ENCODE measurements around the gene PTGES3.
A peak's percentile ranks its signal among the peaks of the same experiment; 100 is the strongest.
"Not testable (repeated sequence)": the region's sequence is repeated elsewhere in the genome, so short reads cannot be mapped to it uniquely, and the experiment has no call there.

Gene PTGES3

DNA sequence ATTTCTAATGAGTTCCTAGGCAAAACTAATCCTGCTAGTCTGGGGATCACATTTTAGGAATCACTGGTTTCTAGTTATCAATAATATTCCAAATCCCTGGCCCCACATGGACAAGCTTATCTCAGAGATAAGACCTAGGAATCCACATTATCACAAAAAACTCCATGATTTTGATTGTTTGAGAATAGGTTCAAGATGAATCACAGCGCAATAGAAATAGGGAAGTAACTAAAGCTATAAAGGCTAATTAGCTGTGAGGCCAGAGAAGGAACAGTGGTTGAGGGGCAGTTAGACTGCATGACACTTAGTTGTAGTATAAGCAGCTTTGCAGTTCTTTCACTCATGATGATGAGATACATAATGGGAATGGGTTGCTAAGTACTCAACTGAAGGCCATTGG lies 29.2 kb downstream of the PTGES3 start:
- no peak for DNase-seq (ENCODE audit: insufficient read length, low spot score)
- no peak for FAIRE-seq

DNA sequence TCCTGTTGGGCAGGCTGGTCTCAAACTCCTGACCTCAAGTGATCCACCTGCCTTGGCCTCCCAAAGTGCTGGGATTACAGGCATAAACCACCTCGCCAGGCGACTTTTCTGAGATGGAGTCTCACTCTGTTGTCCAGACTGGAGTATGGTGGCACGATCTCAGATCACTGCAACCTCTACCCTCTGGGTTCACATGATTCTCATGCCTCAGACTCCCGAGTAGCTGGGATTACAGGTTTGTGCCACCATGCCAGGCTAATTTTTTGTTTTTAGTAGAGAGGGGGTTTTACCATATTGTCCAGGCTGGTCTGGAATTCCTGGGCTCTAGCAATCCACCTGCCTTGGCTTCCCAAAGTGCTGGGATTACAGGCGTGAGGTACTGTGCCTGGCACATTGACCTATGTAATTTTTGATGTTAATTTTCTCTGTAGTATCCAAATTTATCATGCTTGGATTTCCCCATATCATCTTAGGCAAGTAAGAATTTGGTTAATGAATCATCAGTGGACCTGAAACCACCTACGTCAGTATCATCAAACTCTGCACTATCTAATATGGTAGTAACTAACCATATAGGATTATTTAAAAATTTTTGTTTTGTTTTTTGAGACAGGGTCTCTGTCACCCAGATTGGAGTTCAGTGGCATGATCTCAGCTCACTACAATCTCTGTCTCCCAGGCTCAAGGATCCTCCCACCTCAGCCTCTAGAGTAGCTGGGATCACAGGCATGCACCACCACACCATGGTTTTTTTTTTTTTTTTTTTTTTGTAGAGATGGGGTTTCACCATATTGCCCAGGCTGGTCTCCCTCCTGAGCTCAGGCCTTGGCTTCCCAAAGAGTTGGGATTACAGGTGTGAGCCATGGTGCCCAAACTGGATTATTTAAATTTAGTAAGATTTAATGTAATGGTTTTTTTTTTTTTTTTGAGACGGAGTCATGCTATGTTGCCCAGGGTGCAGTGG lies 30.4 kb downstream of the PTGES3 start:
- FAIRE-seq (no peak), DNase-seq (ENCODE audit: insufficient read length, low spot score) (no peak)

DNA sequence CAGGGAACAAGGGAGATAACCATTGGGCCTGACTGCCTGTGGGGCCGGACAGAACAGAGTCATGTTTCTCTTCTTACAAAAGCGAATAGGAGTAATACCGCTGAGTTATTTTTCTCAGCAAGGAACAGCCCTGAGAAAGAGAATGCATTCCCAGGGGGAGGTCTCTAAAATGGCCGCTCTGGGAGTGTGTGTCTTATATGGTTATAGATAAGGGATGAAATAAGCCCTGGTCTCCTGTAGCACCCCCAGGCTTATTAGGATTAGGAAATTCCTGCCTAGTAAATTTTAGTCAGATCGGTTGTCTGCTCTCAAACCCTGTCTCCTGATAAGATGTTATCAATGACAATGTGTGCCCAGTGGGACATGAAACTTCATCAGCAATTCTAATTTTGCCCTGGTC lies 34.3 kb downstream of the PTGES3 start:
- not testable (repeated sequence) for FAIRE-seq; DNase-seq (ENCODE audit: insufficient read length, low spot score)

DNA sequence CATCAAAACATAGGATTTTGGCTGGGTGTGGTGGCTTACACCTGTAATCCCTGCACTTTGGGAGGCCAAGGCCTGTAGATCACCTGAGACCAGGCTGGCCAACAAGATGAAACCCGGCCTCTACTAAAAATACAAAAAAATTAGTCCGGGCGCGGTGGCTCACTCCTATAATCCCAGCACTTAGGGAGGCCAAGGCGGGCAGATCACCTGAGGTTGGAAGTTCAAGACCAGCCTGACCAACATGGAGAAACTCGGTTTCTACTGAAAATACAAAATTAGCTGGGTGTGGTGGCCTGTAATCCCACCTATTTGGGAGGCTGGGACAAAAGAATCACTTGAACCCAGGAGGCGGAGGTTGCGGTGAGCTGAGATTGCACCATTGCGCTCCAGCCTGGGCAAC lies 40.1 kb downstream of the PTGES3 start:
- DNase-seq (ENCODE audit: insufficient read length, low spot score); FAIRE-seq: not testable (repeated sequence)

DNA sequence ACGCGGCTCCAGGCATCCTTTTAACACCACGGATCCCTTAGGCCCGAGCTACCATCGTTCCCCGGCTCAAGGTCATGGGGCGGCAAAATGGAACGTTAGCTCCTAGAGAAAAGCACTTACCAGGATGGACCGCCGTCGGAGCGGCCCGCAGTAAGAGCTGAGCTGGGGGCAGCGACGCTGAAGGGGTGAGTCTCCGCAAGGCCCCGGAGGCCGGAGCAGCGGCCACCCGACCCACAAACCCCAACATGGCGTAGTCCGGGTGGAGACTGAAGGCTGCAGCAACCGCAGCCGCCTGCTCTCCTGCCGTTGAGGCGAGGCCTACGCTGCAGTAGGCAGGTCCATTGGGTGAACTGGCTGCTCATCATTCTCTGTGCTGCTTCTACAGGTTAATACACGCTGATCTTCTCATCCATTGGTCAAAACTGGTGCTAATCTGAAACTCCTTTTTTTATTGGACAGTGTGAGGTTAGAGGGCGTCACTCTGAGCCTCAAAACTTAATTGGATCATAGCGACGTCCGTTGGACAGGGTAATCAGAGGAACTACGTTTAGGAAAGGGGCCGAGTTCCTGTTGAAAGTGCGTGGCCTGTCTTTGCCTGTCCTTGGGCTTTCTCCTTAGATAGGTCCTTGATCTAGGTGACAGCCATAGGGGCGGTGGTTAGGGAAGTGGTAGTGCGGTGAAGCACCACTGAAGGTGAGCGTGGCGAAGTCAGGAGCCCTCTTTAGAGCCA lies 42.2 kb downstream of the PTGES3 start, which contains the start of gene ATP5F1B:
Gene ATP5F1B (minus strand): TSS at position 268 of the 730 bp plus-strand sequence. CDS start 21 bp downstream, at position 247.
- FAIRE-seq (peak; percentile 90), DNase-seq (ENCODE audit: insufficient read length, low spot score) (peak; percentile 99)

DNA sequence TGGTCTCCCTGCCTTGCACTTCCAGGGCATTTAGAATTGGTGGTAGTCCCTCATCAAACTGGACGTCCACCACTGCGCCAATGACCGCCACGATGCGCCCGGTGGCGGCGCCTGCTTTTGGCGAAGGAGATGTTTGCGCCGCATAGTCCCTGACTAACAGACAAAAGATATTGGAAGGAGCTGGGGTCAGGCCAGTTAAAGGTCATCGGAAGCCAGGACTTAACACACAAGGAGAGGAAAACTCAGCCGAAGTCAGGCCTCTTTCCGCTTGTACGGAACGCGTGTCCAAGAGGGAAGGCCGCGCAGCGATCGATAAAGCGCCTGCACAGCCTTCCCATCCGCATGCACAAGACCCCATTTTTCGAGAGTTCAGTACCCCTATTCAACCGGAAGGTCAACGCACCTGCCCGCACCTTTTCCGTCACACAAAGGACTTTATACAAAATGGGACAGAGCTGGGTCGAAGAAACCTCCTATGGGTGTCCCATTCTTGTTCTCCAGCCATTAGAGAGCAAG lies 42.8 kb downstream of the PTGES3 start:
- DNase-seq (ENCODE audit: insufficient read length, low spot score) (no peak), FAIRE-seq (no peak)

DNA sequence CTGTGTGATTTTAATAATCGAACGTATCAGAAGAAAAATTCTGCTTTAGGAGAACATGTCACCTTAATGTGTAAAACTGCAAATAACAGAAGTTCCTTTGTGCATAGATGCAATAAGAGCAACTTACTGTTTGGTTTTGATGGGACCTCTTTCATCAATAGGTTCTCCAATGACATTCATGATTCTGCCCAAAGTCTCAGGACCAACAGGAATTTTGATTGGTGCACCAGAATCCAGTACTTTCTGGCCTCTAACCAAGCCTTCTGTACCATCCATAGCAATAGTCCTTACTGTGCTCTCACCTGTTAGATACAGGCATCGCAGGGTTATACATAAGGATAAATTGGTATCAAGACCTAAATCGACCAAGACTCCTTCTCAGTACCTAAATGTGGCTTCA lies 43.4 kb downstream of the PTGES3 start:
- FAIRE-seq, result no peak
- no peak for DNase-seq (ENCODE audit: insufficient read length, low spot score)

DNA sequence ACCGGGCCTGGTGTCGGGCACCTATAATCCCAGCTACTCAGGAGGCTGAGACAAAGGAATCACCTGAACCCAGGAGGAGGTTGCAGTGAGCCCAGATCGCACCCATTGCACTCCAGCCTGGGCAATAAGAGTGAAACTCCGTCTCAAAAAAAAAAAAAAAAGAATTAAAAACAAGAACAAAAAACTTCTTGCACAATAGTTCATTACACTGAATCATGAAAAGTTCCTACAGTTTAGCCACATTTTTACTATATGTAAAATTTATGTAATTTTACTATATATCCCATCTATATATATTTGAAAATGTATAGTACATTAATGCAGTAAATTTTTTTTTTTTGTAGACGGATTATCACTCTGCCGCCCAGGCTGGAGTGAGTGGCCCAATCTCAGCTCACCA lies 46.9 kb downstream of the PTGES3 start:
- DNase-seq (ENCODE audit: insufficient read length, low spot score), result no peak
- FAIRE-seq, result no peak

DNA sequence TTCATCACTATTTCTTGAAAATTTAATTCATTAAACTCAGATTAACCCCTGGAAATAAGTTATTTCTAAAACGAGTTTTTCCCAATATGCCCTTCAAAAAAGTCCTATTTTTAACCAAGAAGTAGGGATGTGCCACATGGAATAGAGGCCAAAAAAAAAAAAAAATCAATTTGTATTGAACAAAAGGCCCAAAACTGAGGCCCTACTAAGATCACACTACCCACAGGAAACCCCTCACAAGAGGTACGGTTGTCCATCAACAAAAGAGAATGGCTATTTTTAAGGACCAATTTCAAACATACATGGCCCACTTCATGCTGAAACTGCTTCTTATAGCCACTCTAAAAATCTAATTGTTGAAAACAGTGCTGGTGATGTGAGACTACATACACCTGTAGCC lies 50.5 kb downstream of the PTGES3 start:
- DNase-seq (ENCODE audit: insufficient read length, low spot score) (no peak), FAIRE-seq (no peak)

DNA sequence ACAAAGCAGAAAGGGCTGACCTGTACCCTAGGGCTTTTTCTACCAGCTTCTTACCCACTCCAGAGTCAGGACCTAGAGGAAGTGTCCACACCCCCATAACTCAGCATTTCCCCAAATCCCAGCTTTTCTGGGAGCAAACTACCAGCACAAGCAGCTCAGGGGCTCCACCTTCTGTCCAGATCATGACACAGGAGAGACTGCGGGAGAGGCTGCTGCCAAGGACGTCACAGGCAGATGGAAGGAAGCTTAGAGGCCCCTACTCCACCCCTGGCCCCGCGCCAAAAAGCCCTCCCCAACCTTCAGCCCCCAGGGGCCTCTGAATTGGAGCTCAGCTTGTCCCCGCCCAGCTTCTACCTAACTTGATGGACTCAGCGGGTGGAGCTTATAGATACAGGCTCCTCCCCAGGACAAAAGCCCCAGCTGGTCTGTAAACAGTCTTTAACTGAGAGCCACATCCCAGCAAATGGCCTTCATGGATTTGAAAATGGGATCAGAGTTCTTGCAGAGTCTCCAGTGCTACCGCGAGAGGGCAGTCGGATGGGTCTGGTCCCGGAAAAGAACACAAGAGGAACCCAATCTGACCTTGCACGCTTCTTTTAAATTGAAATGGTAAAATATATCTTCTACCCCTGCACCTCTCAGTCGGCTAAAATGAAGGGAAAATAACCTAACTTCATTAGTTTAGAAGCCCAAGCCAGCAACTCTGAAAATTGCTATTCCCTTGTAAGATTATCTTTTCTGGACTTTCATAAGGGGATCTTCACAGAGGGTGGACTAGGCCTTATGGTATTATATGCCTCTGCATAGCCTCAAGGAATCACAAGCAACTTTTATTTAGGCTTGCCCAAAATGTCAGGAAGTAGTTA lies 51.2 kb downstream of the PTGES3 start:
- FAIRE-seq, result peak; percentile 13
- DNase-seq (ENCODE audit: insufficient read length, low spot score), result peak; percentile 97

DNA sequence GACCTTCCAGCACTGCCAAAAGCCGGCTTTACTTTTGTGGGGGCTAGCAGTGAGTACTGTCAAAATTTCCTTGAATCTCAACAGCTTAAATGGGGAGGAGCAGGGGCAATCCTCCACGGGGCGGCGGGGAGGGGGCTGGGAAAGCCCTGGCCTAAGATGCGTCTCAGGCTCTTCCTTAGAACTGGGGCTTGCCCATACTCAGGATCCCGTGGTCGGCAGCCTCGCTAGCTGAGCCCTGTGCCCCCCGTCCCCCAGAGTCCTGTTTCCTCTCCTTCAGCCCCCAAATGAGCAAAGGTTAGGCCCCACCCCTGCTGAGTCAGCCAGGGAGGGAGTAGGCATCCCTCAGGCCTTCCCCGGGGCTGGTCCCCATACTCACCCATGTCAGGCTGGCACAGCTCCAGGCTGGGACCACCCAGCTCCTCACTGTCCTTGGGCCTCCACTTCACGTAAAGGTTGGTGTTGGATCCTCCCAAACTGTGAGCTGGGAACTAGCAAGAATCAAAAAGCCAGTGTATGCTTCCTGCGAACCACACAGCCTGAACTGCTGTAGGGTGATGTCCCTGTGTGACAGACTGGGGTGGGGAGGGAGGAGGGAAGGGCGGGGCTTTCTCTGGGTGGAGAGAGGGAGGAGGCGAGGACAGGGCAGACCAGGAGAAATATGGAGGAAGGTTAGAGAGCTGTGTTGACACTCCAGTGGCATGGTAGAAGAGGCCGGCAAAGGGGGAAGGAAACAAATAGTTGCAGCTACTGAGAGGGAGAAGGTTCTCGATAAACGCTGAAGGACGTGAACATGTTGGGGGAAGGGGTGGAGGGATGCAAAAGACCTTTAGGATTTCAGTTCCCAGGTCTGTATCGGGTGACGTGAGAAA lies 52.0 kb downstream of the PTGES3 start:
- peak; percentile 90 for DNase-seq (ENCODE audit: insufficient read length, low spot score)
- FAIRE-seq, result no peak

DNA sequence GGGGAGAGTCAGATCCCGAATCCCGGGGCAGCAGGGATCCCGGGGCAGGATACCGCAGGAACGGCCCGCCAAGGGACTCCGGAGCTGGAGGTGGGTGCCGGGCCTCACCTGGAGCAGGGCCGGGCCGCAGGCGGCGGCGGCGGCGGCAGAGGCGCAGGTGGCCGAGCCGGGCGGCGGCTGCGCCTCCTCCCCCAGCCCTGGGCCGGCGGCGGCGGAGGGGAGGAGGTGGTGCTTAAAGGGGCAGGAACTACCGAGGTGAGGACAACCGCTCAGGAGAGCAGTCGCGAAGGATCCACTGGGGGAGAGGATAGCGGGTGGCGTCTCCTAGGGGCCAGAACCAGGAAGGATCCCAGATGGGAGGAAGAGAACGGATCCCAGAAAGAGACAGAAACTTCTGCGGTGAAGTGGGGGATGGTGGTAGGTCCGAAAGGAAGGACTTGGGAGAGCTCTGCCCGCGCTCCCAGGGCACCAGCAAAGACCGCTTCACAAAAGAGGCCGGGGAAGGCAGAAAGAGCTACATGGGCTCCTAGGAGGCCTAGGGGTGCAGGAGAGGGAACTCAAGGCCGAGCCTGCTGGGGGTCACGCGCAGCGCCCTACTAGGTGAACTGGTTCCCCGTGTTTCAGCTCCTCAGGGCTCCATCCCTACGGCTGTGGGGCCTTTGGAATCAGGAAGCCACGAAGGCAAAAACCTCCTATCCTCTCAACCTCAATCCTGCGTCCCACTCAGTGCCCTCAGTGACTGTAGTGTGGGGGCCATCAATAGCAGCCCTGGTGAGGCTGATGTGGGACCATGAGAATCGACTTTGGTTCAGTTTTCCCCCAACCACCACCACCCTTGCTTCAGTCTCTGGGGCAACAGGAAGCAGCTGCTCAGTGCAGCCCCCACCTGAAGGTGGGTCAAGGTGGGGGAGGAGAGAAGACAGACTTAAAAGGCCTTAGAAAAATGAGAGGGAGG lies 53.0 kb downstream of the PTGES3 start:
- DNase-seq (ENCODE audit: insufficient read length, low spot score), result peak; percentile 84
- no peak for FAIRE-seq

DNA sequence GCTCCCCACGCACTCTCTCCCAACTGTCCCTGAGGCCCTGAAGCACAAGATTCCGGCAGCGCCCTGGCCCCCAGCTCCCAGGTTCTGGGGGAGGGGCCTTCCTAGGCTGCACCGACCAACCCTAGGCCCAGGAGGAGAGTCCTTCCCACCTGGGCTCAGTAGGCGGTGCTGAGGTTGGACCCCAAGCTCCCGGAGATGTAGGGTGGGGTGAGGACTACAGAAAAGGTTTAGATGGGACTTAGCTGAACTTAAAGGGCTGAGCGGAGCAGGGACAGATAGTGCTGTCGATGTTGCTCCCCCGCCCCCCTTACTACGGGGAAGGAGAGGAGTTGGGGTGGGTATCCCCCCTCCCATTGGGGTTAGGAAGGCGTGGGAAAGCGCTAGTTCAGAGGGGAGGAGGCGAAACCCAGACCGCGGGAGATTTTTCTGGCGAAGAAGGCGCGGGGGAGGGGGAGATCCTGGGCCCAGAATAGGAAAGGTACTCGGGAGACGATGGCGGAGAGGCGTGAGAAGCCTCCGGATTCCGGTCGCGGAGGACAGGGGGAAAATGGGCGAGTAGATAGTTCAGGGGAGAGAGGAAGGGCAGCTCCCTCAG lies 53.7 kb downstream of the PTGES3 start:
- DNase-seq (ENCODE audit: insufficient read length, low spot score) (no peak), FAIRE-seq (no peak)

DNA sequence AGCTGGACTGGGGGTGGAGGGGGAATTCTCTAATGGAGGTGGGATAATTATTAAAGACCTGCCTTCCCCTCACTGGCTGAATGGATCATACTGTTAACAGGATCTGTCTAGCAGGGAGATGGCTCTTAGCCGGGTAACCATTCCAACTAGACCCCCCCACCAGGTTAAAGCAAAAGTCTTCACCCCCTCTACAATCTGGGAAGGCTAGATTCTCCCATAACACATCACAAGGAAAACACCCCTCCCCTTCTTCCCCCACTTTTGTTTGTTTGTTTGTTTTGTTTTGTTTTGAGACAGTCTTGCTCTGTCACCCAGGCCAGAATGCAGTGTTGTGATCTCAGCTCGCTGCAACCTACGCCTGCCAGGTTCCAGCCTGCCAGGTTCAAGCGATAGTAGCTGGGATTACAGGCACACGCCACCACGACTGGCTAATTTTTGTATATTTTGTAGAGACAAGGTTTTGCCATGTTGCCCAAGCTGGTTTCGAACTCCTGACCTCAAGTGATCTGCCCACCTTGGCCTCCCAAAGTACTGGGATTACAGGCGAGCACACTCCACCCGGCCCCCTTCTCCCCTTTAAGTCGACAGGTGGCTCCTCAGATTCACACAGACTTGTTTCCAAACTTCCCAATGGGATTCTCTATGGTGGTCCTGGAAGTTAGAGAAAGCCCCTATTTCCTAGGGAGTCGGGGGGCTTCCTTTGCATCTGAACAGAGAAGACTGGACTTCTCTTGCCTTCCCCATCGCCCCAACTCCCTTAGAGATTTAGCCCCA lies 54.4 kb downstream of the PTGES3 start:
- FAIRE-seq (no peak), DNase-seq (ENCODE audit: insufficient read length, low spot score) (no peak)

DNA sequence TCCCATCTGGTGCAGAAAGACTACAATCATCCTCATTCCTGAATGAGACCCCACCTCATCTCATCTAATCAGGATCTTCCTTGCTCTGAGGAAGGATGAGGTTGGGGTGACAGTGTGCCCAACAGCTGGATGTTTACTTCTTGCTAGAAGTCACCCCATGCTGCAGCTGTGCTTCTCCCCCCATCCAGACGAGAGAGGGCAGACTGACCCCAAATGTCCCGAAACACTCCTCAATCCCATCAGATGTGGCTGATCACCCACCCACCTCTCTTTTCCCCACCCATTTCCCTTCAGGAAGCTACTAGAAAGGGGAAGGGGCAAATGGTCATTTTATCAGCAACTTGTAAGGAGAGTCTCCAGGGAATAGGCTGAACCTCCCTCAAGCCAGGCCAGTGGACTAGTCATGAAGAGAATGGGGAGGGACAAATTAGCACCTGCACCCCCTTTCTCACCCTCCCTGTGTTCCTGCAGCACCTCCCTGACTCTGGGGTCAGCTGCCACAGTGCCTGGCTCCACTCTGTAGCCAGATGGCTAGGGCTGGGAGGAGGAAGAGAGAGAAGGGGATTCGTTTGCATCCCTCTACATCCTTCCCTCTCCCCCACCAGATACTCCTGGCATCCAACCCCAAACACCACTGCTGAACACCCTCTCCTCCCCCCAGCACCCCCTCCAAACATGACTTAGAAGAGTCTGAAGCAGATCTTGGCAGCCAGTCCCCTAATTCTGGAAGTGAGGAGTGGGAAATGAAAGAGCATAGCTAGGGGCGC lies 55.2 kb downstream of the PTGES3 start:
- no peak for DNase-seq (ENCODE audit: insufficient read length, low spot score)
- FAIRE-seq, result no peak

All from HTR-8/SVneo (cell line).